GM19328 (cell line): Measurements from ENCODE around the gene MAN1C1.

Source experiments
- ATAC-seq: cut with Tn5 transposase; IDR thresholded peaks from one replicate; pipeline ENCODE4 v1.9.1; 2021; ENCODE audit warnings: mild to moderate bottlenecking, moderate library complexity; ENCODE audit not compliant: unreplicated experiment

The MAN1C1 gene

GRCh38 chr1:25675729-25676476 lies 59.3 kb downstream of the MAN1C1 start:
- ATAC-seq = peak; percentile 86

- ATAC-seq = no peak
Measured at GRCh38 chr1:25676488-25676887, 59.9 kb downstream of the MAN1C1 start.

- no peak for ATAC-seq
Measured at GRCh38 chr1:25677193-25677773, 60.7 kb downstream of the MAN1C1 start.

- ATAC-seq = no peak
Measured at GRCh38 chr1:25679171-25679570, 62.6 kb downstream of the MAN1C1 start.

GRCh38 chr1:25680701-25681100 lies 64.1 kb downstream of the MAN1C1 start:
- ATAC-seq = no peak

GRCh38 chr1:25682059-25682601 lies 65.5 kb downstream of the MAN1C1 start:
- ATAC-seq = no peak

GRCh38 chr1:25683177-25683576 lies 66.6 kb downstream of the MAN1C1 start:
- no peak for ATAC-seq

- ATAC-seq = no peak
Measured at GRCh38 chr1:25683731-25684130, 67.1 kb downstream of the MAN1C1 start.

- ATAC-seq = no peak
Measured at GRCh38 chr1:25684216-25684965, 67.8 kb downstream of the MAN1C1 start.

GRCh38 chr1:25685211-25685750 lies 68.7 kb downstream of the MAN1C1 start:
- ATAC-seq = no peak

- no peak for ATAC-seq
Measured at GRCh38 chr1:25685938-25686665, 69.5 kb downstream of the MAN1C1 start.

- no peak for ATAC-seq
Measured at GRCh38 chr1:25687221-25688017, 70.8 kb downstream of the MAN1C1 start.

GRCh38 chr1:25688390-25689119 lies 72.0 kb downstream of the MAN1C1 start:
- no peak for ATAC-seq

- no peak for ATAC-seq
Measured at GRCh38 chr1:25689686-25690381, 73.2 kb downstream of the MAN1C1 start.

- ATAC-seq = no peak
Measured at GRCh38 chr1:25690396-25690956, 73.9 kb downstream of the MAN1C1 start.

- ATAC-seq = no peak
Measured at GRCh38 chr1:25691211-25691610, 74.6 kb downstream of the MAN1C1 start.

GRCh38 chr1:25692560-25692959 lies 76.0 kb downstream of the MAN1C1 start:
- no peak for ATAC-seq
